A172 (cell line): Measurements from ENCODE around the gene ASIC4. TPM values are rescaled to one million over a fixed set of nuclear protein-coding genes. Genes with fewer than 3 reads are reported as not detected.

Experiments used
- DNase-seq: peaks from one replicate; pipeline ENCODE4 v3.0.0-alpha.2; 2015; ENCODE audit warnings: low spot score
- total RNA-seq: library from RNA; depleted of rRNA; stranded (reverse); fragments of >200 nt; shearing (Covaris generic); gene quantifications from 2 replicates; pipeline ENCODE4 v1.2.3, GENCODE V29; 2014

The ASIC4 gene
- total RNA-seq, 1 experiment from 2014 or later = 0.43 TPM

GRCh38 chr2:219552382-219553167, 38.3 kb downstream of the ASIC4 start:
- DNase-seq = peak; percentile 76

GRCh38 chr2:219553168-219553417, 38.8 kb downstream of the ASIC4 start:
- no peak for DNase-seq

DNA sequence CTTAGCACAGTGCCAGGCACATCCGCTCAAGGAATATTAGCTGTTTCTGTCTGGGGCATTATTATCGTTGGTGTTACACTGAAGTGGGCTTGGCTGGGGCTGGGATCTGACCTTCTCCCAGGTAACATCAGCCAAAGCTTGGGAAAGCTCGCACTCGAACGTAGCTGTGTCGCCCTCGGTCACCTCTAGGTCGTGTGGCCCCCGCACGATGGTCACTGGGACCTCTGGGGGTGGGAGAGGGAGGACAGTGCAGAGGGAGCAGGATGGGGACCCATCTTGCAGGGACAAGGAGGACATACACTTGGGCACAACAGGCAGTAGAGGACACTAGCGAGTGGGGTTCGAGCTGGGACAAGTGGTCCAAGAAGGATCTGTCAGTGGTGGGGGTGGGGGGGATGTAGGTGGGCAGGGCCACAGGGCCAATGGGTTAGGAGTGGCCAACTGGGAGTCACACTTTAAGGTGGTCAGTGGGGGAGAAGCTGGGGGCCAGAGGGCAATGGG, 39.2 kb downstream of the ASIC4 start:
- no peak for DNase-seq

- DNase-seq = no peak
Measured at GRCh38 chr2:219554350-219554749, 40.1 kb downstream of the ASIC4 start.

DNA sequence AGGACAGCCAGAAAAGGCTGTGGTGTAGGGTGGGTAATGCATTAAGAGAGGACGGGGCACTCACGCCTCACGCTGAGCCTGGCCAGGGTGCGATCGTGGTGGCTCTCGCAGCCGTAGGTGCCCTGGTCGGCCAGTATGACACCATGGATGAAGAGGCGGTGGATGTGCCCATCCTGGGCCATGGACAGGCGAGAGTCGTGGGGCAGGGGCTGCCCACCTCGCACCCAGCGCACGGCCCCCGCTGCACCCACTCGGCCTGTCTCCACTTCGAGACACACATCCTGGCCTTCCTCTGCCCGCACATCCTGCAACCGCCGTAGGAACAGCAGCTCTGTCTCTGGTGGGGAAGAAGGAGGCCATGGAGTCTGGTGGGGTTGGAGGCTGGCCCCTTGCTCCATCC, 41.7 kb downstream of the ASIC4 start:
- no peak for DNase-seq

- DNase-seq = no peak
Measured at GRCh38 chr2:219556413-219556812, 42.1 kb downstream of the ASIC4 start.

- DNase-seq = no peak
Measured at GRCh38 chr2:219557320-219557719, 43.0 kb downstream of the ASIC4 start.

DNA sequence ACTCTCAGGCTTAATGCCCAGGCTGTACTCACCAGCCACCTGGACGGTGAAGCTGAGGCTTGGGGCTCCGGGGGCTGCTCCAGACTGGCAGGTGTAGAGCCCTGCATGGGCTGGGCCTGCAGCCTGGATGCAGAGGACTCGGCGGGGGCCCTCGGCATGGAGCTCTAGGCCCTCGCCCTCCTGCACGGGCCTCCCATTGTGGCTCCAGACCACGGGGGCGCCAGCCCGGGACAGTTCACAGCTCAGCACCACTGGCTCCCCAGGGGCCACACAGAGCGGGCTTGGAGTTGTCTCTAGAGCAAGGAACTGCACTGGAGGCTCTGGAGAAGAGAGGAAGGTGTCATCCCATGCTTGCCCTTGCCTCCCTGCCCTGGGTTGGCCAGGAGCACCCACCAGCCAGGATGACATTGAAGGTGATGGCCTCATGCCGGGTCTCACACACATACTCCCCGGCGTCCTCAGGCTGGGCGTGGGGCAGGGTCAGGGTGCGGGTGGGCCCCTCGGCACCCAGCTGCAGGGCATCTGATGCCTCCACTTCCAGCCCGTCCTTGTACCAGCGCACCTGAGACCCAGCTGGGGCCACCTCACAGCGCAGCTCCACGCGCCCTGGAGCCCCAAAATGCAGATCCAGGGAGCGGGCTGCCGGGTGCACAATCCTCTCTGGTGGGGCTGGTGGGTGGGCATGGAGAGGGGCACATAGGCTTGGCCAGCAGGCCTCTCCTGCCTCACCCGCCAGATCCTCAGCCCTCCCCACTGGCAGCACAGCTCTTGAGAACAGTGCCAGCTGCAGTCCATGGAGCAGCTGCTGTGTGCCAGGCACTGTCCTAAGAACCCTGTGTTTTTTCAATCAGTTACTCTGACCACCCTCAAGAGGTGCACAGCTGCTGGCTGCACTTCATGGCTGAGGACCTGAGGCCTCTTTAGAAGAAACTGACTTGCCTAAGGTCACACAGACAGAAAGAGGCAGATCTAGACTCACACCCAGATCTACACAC, 43.8 kb downstream of the ASIC4 start:
- DNase-seq = no peak

GRCh38 chr2:219559156-219559915, 45.1 kb downstream of the ASIC4 start:
- no peak for DNase-seq

- no peak for DNase-seq
Measured at GRCh38 chr2:219560037-219560892, 46.0 kb downstream of the ASIC4 start.

GRCh38 chr2:219560893-219561178, 46.6 kb downstream of the ASIC4 start:
- DNase-seq = no peak

- no peak for DNase-seq
Measured at GRCh38 chr2:219561179-219562048, 47.1 kb downstream of the ASIC4 start.

DNA sequence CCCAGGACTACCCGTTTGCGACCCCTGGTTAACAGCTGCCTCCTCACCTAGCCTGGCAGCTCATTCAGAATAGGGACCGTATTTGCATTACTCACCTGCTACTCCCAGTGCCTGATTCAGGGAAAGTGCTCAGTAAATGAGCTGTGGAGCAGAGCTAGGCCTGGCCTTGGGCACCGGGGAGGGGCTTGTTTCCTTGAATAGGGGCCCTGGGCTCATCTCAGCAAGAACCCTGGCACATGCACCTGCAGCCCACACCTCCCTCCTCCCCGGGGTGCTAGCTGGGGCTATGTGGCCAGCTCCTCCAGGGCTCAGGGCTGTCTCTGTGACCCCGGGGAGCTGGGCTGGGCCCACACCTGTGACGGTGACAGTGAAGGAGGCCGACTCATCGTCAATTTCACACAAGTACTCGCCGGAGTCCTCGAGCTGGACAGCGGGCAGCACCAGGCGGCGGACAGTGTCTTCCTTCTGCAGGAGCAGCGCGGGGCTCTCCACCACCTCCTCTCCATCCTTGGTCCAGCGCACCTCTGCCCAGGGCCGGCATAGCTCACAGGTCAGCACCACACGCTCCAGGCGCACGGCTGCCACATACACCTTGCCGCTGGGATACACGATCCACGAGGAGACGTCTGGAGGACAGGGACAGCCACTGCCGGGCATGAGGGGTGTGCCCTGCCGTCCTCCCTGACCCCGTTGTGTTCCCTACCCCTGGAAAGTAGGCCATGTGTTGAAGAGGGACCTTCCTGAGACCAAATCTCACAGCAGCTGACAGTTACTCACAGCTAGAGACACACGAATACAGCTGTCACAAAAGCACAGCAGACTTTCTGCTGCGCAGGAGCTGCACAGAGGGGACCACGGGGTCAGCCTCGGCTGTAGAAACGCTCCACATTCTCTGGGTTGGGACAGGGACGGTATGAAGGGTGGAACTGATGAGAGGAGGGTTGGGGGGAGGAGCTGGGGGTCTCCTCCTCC, 48.1 kb downstream of the ASIC4 start:
- no peak for DNase-seq

GRCh38 chr2:219563271-219563928, 49.1 kb downstream of the ASIC4 start:
- no peak for DNase-seq

GRCh38 chr2:219565130-219566080, 51.1 kb downstream of the ASIC4 start:
- DNase-seq = no peak

DNA sequence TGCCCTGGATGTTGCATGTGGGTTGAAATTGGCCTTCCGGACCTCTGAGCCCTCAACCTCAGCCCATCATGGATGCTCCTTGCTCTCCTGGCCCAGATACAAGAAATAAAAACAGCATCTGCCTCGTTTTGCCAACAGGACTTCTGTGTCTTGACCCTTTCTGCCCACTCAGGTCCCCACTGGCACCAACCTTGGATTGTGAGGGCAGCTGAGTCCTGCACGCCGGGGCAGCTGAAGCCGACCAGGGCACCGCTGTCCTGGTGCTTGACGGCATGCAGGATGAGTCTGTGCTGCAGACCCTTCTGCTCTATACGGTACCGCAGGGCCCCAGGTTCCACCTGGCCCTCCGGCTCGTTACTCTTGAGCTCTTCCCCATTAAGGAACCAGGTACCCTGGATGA, 52.4 kb downstream of the ASIC4 start:
- no peak for DNase-seq

- no peak for DNase-seq
Measured at GRCh38 chr2:219567131-219567530, 52.8 kb downstream of the ASIC4 start.
